SK-N-MC (cell line): ENCODE measurements around the gene TRAPPC12.

Experiments used
- EZH2 ChIP-seq: fragments of 200-600 bp; sonication (generic); IDR thresholded peaks from one replicate; pipeline ENCODE4 v1.6.1; 2017; ENCODE audit warnings: antibody characterized with exemption
- FOXP2 ChIP-seq: optimal IDR thresholded peaks from 2 replicates; pipeline ENCODE3; 2011; ENCODE audit warnings: mild to moderate bottlenecking, moderate library complexity; ENCODE audit not compliant: insufficient read depth; ENCODE audit errors: extremely low read length, control extremely low read depth
- POLR2AphosphoS5 ChIP-seq: IDR thresholded peaks from 2 replicates; pipeline ENCODE4 v1.6.1; 2012; ENCODE audit warnings: mild to moderate bottlenecking, low read depth, low read length, borderline replicate concordance

- TF ChIP-seq EZH2 (no peak), POLR2AphosphoS5 (no peak), FOXP2 (no peak)
Observed at GRCh38 chr2:3459185-3460015, 79.9 kb downstream of the TRAPPC12 start.
